Skeletal muscle tissue (tissue), 4 donors: ENCODE data around the gene ERC1. TPM values are rescaled to one million over a fixed set of nuclear protein-coding genes. Genes with fewer than 3 reads are reported as not detected.
"Not testable (repeated sequence)": the region's sequence is repeated elsewhere in the genome, so short reads cannot be mapped to it uniquely, and the experiment has no call there.

ENCODE experiments used
- H3K27ac ChIP-seq: one replicate; pipeline ENCODE4 v1.7.0; 2013; ENCODE audit warnings: mild to moderate bottlenecking, low read depth, low read length, inconsistent platforms
- H3K27me3 ChIP-seq, 3 donors: one replicate each; pipeline ENCODE4 v1.7.0; 2013; ENCODE audit warnings: low read length in 3 of 3; ENCODE audit not compliant: control insufficient read depth in 3 of 3, insufficient read depth in 3 of 3
- H3K36me3 ChIP-seq, 3 donors: one replicate each; pipeline ENCODE4 v1.7.0; 2013; ENCODE audit warnings: low read length in 3 of 3; ENCODE audit not compliant: control insufficient read depth in 3 of 3, insufficient read depth in 3 of 3
- H3K4me1 ChIP-seq, 3 donors: one replicate each; pipeline ENCODE4 v1.7.0; 2013; ENCODE audit warnings: low read length in 3 of 3, mild to moderate bottlenecking in 3 of 3; ENCODE audit not compliant: control insufficient read depth in 3 of 3, insufficient read depth in 3 of 3
- H3K4me3 ChIP-seq, 3 donors: one replicate each; pipeline ENCODE4 v1.7.0; 2013; ENCODE audit warnings: low read length in 3 of 3
- H3K9ac ChIP-seq, 3 donors: one replicate each; pipeline ENCODE4 v1.7.0; 2013; ENCODE audit warnings: low read length in 3 of 3, mild to moderate bottlenecking in 3 of 3, moderate library complexity in 2 of 3, low read depth in 1 of 3
- H3K9me3 ChIP-seq, 3 donors: one replicate each; pipeline ENCODE4 v1.7.0; 2013; ENCODE audit warnings: low read length in 3 of 3; ENCODE audit not compliant: control insufficient read depth in 3 of 3
- total RNA-seq: library from RNA; depleted of rRNA; stranded (reverse); fragments of >200 nt; gene quantifications from one replicate; pipeline ENCODE4 v1.2.3, GENCODE V29; 2014
- donor health status: Osteomylitis.

Gene ERC1
- total RNA-seq, 1 donor from 2014 or later: 56.9 TPM

- H3K36me3 ChIP-seq: no peaks in the 10 kb centered on the region
- H3K4me3 ChIP-seq: no peak overlapping the region
- no peaks in the 10 kb centered on the region for H3K27me3 ChIP-seq
- no peaks in the 10 kb centered on the region for H3K9me3 ChIP-seq
- peaks cover 11 to 15% (median 15%) of the 10 kb centered on the region in 3 donors for H3K4me1 ChIP-seq
- no peak overlapping the region for H3K9ac ChIP-seq
- peak overlapping the region; percentile 52 for H3K27ac ChIP-seq
Observed at GRCh38 chr12:1218369-1218768, 227.3 kb downstream of the ERC1 start.

DNA sequence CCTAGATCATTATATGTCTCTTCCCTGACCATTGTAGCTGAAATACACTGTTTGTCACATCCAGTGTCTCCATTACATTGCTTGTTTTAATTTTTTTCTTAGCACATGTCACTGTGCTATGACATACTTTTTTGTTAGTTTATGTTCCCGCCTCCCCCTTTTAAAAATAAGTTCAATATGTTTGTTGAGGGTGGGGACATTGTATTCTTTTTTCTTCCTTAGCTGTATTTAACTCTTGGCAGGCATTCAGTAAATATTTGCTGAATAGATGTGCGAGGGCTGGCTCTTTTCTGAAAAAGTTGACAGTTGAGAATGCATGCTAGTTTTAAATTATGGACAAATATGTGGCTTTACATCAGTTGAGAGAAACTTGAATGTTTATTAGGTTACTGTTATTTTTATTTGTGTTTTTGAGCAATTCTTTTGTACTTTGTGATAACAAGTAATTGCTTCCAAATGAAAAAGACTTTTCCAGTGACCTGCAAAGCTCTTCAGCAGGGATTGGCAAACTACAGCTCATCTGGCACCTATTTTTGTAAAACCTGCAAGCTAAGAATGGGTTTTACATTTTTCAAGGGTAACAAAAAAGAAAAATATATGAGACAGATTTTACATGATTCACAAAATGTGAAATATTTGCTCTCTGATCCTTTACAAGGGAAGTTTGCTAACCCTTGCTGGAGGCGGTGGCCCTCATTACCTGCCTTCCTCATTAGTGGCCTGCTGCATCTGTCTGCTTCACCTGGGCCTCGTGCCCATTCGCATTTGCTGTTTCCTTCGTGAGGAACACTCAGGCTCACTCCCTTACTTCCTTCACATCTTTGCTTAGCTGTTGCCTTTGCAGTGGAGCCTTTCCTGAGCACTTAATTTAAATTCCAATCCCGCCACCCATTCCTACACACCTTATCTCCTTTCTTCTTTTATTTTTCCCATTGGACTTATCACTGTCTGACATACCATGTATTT, 229.4 kb downstream of the ERC1 start:
- no peaks in the 10 kb centered on the region for H3K27me3 ChIP-seq
- H3K9me3 ChIP-seq: no peaks in the 10 kb centered on the region
- no peak overlapping the region for H3K9ac ChIP-seq
- H3K36me3 ChIP-seq: no peaks in the 10 kb centered on the region
- no peak overlapping the region for H3K4me3 ChIP-seq
- peaks cover 11 to 15% (median 15%) of the 10 kb centered on the region in 3 donors for H3K4me1 ChIP-seq
- no peak overlapping the region for H3K27ac ChIP-seq

GRCh38 chr12:1222858-1223639, 232.0 kb downstream of the ERC1 start:
- no peaks in the 10 kb centered on the region for H3K27me3 ChIP-seq
- H3K9me3 ChIP-seq: no peaks in the 10 kb centered on the region
- H3K4me3 ChIP-seq: no peak overlapping the region
- H3K9ac ChIP-seq: no peak overlapping the region
- peaks cover 0 to 8% (median 4%) of the 10 kb centered on the region in 3 donors for H3K4me1 ChIP-seq
- H3K27ac ChIP-seq: no peak overlapping the region
- no peaks in the 10 kb centered on the region for H3K36me3 ChIP-seq

GRCh38 chr12:1226951-1227350, 235.9 kb downstream of the ERC1 start:
- Histone ChIP-seq H3K36me3 (no peaks in the 10 kb centered on the region), H3K9ac (no peak overlapping the region), H3K9me3 (no peaks in the 10 kb centered on the region), H3K27ac (no peak overlapping the region), H3K4me1 (no peaks in the 10 kb centered on the region), H3K27me3 (no peaks in the 10 kb centered on the region), H3K4me3 (no peak overlapping the region)

DNA sequence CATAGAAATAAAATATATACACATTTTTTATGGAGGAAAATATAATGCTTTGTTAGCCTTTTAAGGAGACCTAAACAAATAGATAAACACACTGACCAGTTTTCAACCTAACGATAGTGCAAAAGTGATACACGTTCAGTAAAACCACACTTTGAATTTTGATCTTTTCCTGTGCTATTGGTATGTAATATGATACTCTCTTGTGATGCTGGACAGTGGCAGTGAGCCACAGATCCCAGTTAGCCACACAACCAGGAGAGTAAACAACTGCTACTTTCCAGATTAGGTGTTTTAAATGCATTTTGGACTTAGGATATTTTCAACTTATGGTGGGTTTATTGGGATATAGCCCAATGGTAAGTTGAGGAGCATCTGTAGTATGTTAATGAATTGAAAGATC, 243.1 kb downstream of the ERC1 start:
- Histone ChIP-seq H3K27me3 (no peaks in the 10 kb centered on the region), H3K27ac (no peak overlapping the region), H3K9me3 (no peaks in the 10 kb centered on the region), H3K4me3 (no peak overlapping the region), H3K9ac (no peak overlapping the region), H3K36me3 (peaks cover 0 to 12% (median 3%) of the 10 kb centered on the region in 3 donors), H3K4me1 (peaks cover 0 to 3% (median 0%) of the 10 kb centered on the region in 3 donors)

GRCh38 chr12:1246637-1247036, 255.6 kb downstream of the ERC1 start:
- H3K9ac ChIP-seq: no peak overlapping the region
- peaks cover 0 to 3% (median 0%) of the 10 kb centered on the region in 3 donors for H3K36me3 ChIP-seq
- H3K4me1 ChIP-seq: no peaks in the 10 kb centered on the region
- no peak overlapping the region for H3K27ac ChIP-seq
- H3K9me3 ChIP-seq: no peaks in the 10 kb centered on the region
- H3K27me3 ChIP-seq: no peaks in the 10 kb centered on the region
- H3K4me3 ChIP-seq: no peak overlapping the region

GRCh38 chr12:1250641-1251040, 259.6 kb downstream of the ERC1 start:
- no peaks in the 10 kb centered on the region for H3K9me3 ChIP-seq
- no peak overlapping the region for H3K4me3 ChIP-seq
- no peak overlapping the region for H3K27ac ChIP-seq
- H3K4me1 ChIP-seq: no peaks in the 10 kb centered on the region
- H3K36me3 ChIP-seq: no peaks in the 10 kb centered on the region
- H3K9ac ChIP-seq: no peak overlapping the region
- H3K27me3 ChIP-seq: no peaks in the 10 kb centered on the region

DNA sequence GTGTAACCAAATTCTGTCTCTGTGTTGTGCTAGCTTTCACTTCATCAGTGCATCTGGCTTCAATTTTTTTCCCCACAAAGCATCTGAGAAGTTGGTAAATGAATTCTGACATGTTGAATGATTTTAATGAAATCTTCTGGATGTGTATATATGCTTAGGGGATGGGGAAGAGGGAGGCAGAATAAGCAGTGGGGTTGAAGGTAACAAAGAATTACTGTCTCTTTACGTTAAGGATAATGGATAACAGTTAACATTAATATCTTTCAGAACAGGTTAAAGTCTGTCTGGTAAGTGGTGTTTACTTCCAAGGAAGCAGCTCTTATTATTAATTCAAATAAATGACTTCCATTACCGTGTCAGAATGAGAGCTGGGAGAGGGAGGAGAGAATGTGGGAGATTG, 261.7 kb downstream of the ERC1 start:
- no peak overlapping the region for H3K27ac ChIP-seq
- H3K27me3 ChIP-seq: no peaks in the 10 kb centered on the region
- H3K9me3 ChIP-seq: no peaks in the 10 kb centered on the region
- H3K36me3 ChIP-seq: peaks cover 0 to 3% (median 0%) of the 10 kb centered on the region in 3 donors
- no peak overlapping the region for H3K9ac ChIP-seq
- H3K4me3 ChIP-seq: no peak overlapping the region
- no peaks in the 10 kb centered on the region for H3K4me1 ChIP-seq

GRCh38 chr12:1255125-1255524, 264.1 kb downstream of the ERC1 start:
- H3K4me1 ChIP-seq, H3K9ac ChIP-seq, H3K27ac ChIP-seq, H3K9me3 ChIP-seq, H3K4me3 ChIP-seq, H3K36me3 ChIP-seq, H3K27me3 ChIP-seq: not testable (repeated sequence)

- not testable (repeated sequence) for H3K9ac ChIP-seq, H3K27me3 ChIP-seq, H3K9me3 ChIP-seq, H3K4me3 ChIP-seq, H3K27ac ChIP-seq, H3K36me3 ChIP-seq, H3K4me1 ChIP-seq
Observed at GRCh38 chr12:1255854-1256253, 264.8 kb downstream of the ERC1 start.
